T-helper 22 cell (primary cell): Measurements from ENCODE around the gene ZBED2.
A peak's percentile ranks its signal among the peaks of the same experiment; 100 is the strongest.
"Not testable (repeated sequence)": the region's sequence is repeated elsewhere in the genome, so short reads cannot be mapped to it uniquely, and the experiment has no call there.

ENCODE experiments used
- DNase-seq: peaks from one replicate; pipeline ENCODE4 v3.0.0-alpha.2; 2020; ENCODE audit warnings: low read depth

ZBED2 gene, protein sequence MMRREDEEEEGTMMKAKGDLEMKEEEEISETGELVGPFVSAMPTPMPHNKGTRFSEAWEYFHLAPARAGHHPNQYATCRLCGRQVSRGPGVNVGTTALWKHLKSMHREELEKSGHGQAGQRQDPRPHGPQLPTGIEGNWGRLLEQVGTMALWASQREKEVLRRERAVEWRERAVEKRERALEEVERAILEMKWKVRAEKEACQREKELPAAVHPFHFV

GRCh38 chr3:111595232-111595631 lies at the start of gene ZBED2:
TSS of gene ZBED2 (minus strand) at chr3:111595346. CDS start at chr3:111594201, 1,145 bp downstream.
- DNase-seq, result no peak

DNA sequence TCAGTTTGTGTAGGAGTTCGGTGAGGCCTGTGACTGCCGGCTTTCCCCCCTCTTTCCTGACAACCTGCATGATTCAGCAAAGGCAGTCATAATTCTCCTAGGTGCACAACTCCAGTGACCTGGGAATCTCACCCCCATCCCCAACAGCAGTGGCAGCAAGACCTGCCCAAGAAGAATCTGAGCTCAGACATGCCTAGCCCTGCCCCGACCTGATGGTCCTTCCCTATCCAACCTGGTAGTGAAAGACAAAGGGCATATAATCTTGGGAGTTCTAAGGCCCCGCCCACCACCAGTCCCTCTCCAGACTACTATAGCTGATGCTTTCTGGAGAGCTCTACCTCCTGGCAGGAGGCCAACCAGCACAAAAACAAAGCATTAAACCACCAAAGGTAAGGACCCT lies 44.2 kb upstream of the ZBED2 start:
- no peak for DNase-seq

- DNase-seq, result no peak
These were observed 41.3 kb upstream of the ZBED2 start for GRCh38 chr3:111636366-111636885.

DNA sequence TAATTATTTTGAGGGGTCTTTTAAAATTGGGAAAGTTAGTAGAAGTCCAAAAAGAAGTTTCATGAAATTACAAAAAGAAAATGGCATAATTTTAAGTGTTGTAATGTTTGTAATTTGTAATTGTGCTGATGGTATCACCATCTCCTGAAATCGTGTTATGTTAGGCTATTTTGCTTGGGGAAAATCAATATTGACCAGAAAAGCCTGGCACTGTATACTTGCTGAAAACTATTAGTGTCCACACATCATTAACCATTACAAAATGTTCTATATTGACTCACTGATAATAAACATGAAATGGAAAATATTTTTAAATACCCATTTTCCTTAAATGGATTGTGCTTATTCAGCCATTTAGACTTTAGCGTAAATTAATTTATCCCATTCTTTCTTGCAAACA lies 40.3 kb upstream of the ZBED2 start:
- DNase-seq, result no peak

GRCh38 chr3:111630638-111631037 lies 35.5 kb upstream of the ZBED2 start:
- DNase-seq, result not testable (repeated sequence)

- DNase-seq, result not testable (repeated sequence)
These were observed 33.9 kb upstream of the ZBED2 start for GRCh38 chr3:111629018-111629417.

- no peak for DNase-seq
These were observed 31.9 kb upstream of the ZBED2 start for GRCh38 chr3:111627092-111627491.

DNA sequence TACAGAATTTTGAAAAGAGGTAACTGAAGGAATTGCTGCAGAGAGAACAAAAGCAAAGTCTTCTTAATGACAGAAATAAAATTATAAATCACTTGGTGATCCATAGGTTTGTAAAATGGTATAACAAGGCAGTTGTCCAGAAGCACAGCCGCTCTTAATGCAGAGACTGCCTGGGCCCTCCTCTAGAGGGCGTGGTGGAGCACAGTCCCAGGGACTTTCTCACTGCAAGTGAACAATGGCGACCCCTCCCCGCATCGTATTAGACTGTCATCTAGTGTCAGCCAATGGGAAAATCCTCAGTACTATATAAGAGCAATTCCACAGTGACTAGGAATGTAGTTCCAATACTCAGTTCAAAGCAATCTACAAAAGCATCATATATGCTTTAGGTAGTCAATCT lies 26.4 kb upstream of the ZBED2 start:
- no peak for DNase-seq

- no peak for DNase-seq
These were observed 24.7 kb upstream of the ZBED2 start for GRCh38 chr3:111619833-111620232.

DNA sequence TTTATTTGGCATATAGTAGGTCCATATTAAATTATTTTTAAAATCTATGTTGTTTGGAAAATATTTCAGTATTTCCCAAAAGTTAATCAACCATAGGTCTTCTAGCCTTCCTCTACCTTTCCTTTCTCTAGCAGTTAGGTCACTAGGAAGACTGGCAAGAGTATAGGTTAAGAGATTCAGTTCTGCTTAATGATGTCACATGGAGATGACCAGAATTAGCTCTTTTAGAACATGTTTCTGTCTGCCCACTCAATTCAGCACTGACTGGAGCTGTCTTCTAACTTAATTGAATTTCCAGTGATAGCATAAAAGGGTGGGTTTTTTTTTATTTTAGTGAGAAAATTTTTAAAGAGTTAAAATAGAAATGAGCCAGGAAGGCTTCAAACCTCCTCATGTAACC lies 23.8 kb upstream of the ZBED2 start:
- no peak for DNase-seq

DNA sequence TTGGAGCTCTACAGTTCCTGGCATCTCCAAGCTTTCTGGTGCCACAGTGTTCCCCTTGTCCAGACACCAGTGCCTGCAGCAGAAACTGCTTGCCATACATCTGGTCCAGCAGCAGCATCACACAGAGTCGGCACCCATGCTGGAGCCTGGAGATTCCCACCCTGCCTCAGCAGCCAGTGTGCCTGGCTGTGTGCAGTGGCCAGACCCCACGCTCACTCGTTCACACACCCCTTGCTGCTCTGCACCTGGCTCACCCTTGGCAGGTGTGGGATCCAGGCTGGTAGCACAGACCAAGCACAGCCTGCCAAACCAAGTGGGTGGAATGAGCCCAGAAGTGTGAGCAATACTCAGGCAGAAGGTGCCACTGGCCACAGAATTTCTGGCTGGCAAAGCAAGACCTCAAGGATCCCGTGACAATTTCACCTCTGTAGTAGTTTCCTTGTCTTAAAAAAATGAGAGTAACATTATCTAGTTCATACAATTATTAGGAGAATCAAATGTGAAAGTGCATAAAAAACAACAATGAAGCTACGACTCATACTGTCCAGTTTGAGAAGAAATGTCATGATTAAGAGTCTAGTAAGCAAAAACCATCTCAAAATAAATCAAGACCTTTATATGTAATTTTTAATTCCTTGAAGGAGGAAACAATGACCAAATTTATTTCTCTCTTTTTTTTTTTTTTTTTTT lies 22.9 kb upstream of the ZBED2 start:
- DNase-seq, result no peak

GRCh38 chr3:111617406-111617805 lies 22.3 kb upstream of the ZBED2 start:
- no peak for DNase-seq

- DNase-seq, result peak; percentile 68
These were observed 21.4 kb upstream of the ZBED2 start for GRCh38 chr3:111616417-111617105.

- DNase-seq, result no peak
These were observed 20.7 kb upstream of the ZBED2 start for GRCh38 chr3:111615880-111616279.

GRCh38 chr3:111613294-111613693 lies 18.1 kb upstream of the ZBED2 start:
- no peak for DNase-seq

DNA sequence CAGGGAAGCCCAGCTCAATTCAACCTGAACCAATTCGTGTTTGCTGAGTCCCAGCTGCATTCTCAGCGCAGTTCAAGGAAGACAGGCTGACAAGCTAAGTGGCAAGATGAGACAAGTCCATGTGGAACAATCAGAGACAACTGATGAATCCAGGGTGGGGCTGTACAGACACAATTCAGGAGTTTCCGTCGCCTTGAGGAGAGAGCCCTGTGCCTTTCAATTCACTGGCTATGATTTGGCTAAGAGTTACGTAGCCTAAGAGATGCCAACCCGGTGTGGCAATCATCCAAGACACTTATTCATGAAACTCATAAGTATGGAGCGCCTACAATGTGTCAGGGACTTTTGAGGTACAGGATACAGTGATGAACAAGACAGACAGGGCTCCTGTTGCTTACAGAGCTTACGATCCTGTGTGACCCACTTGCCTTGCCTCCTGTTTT lies 15.5 kb upstream of the ZBED2 start:
- DNase-seq, result peak; percentile 25

- DNase-seq, result peak; percentile 39
These were observed 15.0 kb upstream of the ZBED2 start for GRCh38 chr3:111610189-111610588.

- no peak for DNase-seq
These were observed 14.6 kb upstream of the ZBED2 start for GRCh38 chr3:111609700-111610099.

DNA sequence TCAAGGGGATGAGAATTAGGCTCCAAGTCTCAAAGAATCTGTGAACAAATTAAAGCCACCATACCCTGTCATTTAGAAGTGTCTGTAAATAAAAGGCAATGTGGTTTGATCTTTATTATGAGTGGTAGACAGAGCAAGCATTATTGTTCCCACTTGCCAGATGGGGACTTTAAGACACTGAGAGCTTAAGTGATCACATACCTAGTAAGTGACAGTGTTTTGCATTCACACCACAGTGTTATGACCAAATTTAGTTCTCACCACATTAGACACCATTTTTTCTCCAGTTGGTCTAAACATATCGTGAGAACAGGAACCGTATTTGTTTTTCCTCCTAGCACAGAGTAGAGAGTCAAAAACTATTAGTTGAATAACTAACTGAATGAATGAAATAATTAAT lies 13.2 kb upstream of the ZBED2 start:
- no peak for DNase-seq

GRCh38 chr3:111607240-111607920 lies 12.2 kb upstream of the ZBED2 start:
- DNase-seq, result no peak

GRCh38 chr3:111605493-111605892 lies 10.3 kb upstream of the ZBED2 start:
- no peak for DNase-seq

DNA sequence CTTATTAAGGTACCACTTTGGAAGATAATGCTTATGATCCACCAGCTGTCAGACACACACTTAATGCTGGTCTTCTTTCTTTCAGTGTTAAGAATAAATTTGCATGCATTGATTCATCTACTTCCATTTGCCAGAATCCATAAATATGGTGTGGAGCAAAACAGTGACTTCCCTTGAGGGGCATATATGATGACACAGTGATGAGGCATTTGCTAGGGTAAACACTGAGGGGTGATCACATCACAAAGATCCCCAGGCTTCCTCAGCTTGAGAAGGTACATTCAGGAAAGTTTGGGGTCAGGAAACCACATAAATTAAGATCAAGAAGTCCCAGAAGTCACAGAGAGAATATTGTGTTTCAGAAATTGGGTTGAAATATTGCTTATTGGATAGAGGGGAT lies 9.9 kb upstream of the ZBED2 start:
- no peak for DNase-seq
